GM23338 (cell line): Measurements from ENCODE around the gene TNFRSF12A. TPM values are rescaled to one million over a fixed set of nuclear protein-coding genes. Genes with fewer than 3 reads are reported as not detected.

Source experiments
- ATAC-seq: fragments of 200-7000 bp; cut with Tn5 transposase; 3 replicates; pipeline ENCODE4 v1.9.1; 2020
- DNase-seq: peaks from one replicate; pipeline ENCODE4 v3.0.0-alpha.2; 2015; ENCODE audit warnings: low spot score
- H2AFZ ChIP-seq: fragments of 200-600 bp; sonication (generic); 2 replicates; pipeline ENCODE4 v1.8.0; 2016; ENCODE audit warnings: antibody characterized with exemption, mild to moderate bottlenecking, moderate library complexity
- H3F3A ChIP-seq: fragments of 200-600 bp; sonication (generic); replicated peaks from 2 replicates; pipeline ENCODE4 v1.8.0; 2017; ENCODE audit warnings: antibody characterized with exemption, mixed run types, low read depth
- H3K27ac ChIP-seq: fragments of 200-600 bp; sonication (generic); 2 replicates; pipeline ENCODE4 v1.6.1; 2016; ENCODE audit warnings: low read depth
- H3K27me3 ChIP-seq: fragments of 200-600 bp; sonication (generic); 2 replicates; pipeline ENCODE4 v1.8.0; 2016; ENCODE audit warnings: mild to moderate bottlenecking, mixed run types, moderate library complexity; ENCODE audit not compliant: insufficient read depth
- H3K36me3 ChIP-seq: fragments of 200-600 bp; sonication (generic); 2 replicates; pipeline ENCODE4 v1.8.0; 2016; ENCODE audit warnings: mild to moderate bottlenecking; ENCODE audit not compliant: insufficient read depth
- H3K4me1 ChIP-seq: fragments of 200-600 bp; sonication (generic); 2 replicates; pipeline ENCODE4 v1.8.0; 2016; ENCODE audit warnings: mild to moderate bottlenecking, moderate library complexity; ENCODE audit not compliant: insufficient read depth
- H3K4me2 ChIP-seq: fragments of 200-600 bp; sonication (generic); 2 replicates; pipeline ENCODE4 v1.7.1; 2017; ENCODE audit warnings: mixed run types
- H3K4me3 ChIP-seq: fragments of 200-600 bp; sonication (generic); 2 replicates; pipeline ENCODE4 v1.6.1; 2016; ENCODE audit warnings: mixed run types
- H3K79me2 ChIP-seq: fragments of 200-600 bp; sonication (generic); replicated peaks from 2 replicates; pipeline ENCODE4 v1.8.0; 2017; ENCODE audit warnings: mild to moderate bottlenecking; ENCODE audit not compliant: insufficient read depth
- H3K9me2 ChIP-seq: fragments of 200-600 bp; sonication (generic); 2 replicates; pipeline ENCODE4 v1.8.0; 2017; ENCODE audit not compliant: insufficient read depth
- H4K20me1 ChIP-seq: fragments of 200-600 bp; sonication (generic); replicated peaks from 2 replicates; pipeline ENCODE4 v1.8.0; 2017; ENCODE audit warnings: mild to moderate bottlenecking; ENCODE audit not compliant: insufficient read depth
- H3K27ac Mint-ChIP-seq: 2 replicates; pipeline ENCODE4 v1.8.0; 2020; ENCODE audit warnings: inconsistent platforms, mild to moderate bottlenecking, moderate library complexity, mixed read lengths
- H3K27me3 Mint-ChIP-seq: 3 replicates; pipeline ENCODE4 v1.8.0; 2022; ENCODE audit warnings: low read depth, mild to moderate bottlenecking, moderate library complexity, mixed read lengths, inconsistent platforms; ENCODE audit not compliant: insufficient read depth, poor library complexity
- H3K36me3 Mint-ChIP-seq: 3 replicates; pipeline ENCODE4 v1.8.0; 2021; ENCODE audit warnings: low read depth, mild to moderate bottlenecking, inconsistent platforms, moderate library complexity, mixed read lengths
- H3K4me1 Mint-ChIP-seq: 3 replicates; pipeline ENCODE4 v1.8.0; 2020; ENCODE audit warnings: mild to moderate bottlenecking, inconsistent platforms, mixed read lengths
- H3K4me3 Mint-ChIP-seq: 3 replicates; pipeline ENCODE4 v1.8.0; 2021; ENCODE audit warnings: moderate library complexity, mild to moderate bottlenecking, inconsistent platforms, mixed read lengths
- H3K9me3 Mint-ChIP-seq: 3 replicates; pipeline ENCODE4 v1.8.0; 2020; ENCODE audit warnings: moderate library complexity, mild to moderate bottlenecking, inconsistent platforms, mixed read lengths
- CREB1 ChIP-seq: fragments of 250-450 bp; sonication (Bioruptor Pico); IDR thresholded peaks from 2 replicates; pipeline ENCODE4 v1.5.0; 2020; ENCODE audit warnings: low read depth, mild to moderate bottlenecking, moderate library complexity
- ETS1 ChIP-seq: IDR thresholded peaks from 2 replicates; pipeline ENCODE4 v1.6.1; 2016; ENCODE audit warnings: antibody characterized with exemption
- EZH2 ChIP-seq: fragments of 200-600 bp; sonication (generic); IDR thresholded peaks from one replicate; pipeline ENCODE4 v1.8.0; 2017; ENCODE audit warnings: antibody characterized with exemption, mild to moderate bottlenecking, low read depth; ENCODE audit not compliant: unreplicated experiment
- EZH2phosphoT487 ChIP-seq: fragments of 200-600 bp; sonication (generic); IDR thresholded peaks from one replicate; pipeline ENCODE4 v1.8.1; 2018; ENCODE audit warnings: antibody characterized with exemption; ENCODE audit not compliant: unreplicated experiment
- JUNB ChIP-seq: IDR thresholded peaks from one replicate; pipeline ENCODE4 v1.6.1; 2016; ENCODE audit warnings: antibody characterized with exemption; ENCODE audit not compliant: unreplicated experiment
- NANOG ChIP-seq: IDR thresholded peaks from 2 replicates; pipeline ENCODE4 v1.6.1; 2016; ENCODE audit warnings: antibody characterized with exemption, borderline replicate concordance
- POLR2AphosphoS5 ChIP-seq: IDR thresholded peaks from 2 replicates; pipeline ENCODE4 v1.6.1; 2016; ENCODE audit warnings: antibody characterized with exemption, low read depth
- REST ChIP-seq: IDR thresholded peaks from one replicate; pipeline ENCODE4 v1.6.1; 2018; ENCODE audit warnings: antibody characterized with exemption; ENCODE audit not compliant: unreplicated experiment
- STAT1 ChIP-seq: IDR thresholded peaks from one replicate; pipeline ENCODE4 v1.6.1; 2016; ENCODE audit warnings: antibody characterized with exemption; ENCODE audit not compliant: unreplicated experiment
- ZNF114 ChIP-seq: fragments of 250-450 bp; sonication (Bioruptor Pico); IDR thresholded peaks from 2 replicates; pipeline ENCODE4 v1.5.0; 2020; ENCODE audit warnings: mild to moderate bottlenecking, moderate library complexity
- ZNF331 ChIP-seq: fragments of 250-450 bp; sonication (Bioruptor Pico); IDR thresholded peaks from 2 replicates; pipeline ENCODE4 v1.5.0; 2020; ENCODE audit warnings: low read depth, mild to moderate bottlenecking, moderate library complexity
- polyA plus RNA-seq: library from polyadenylated mRNA; unstranded; fragments of >200 nt; fragmentation: Nextera tagmentation; extraction: Ambion mirVana; gene quantifications from 2 replicates; pipeline ENCODE4 v1.2.1, GENCODE V29; 2016
- total RNA-seq: library from RNA; depleted of rRNA; stranded (reverse); fragments of >200 nt; shearing (Covaris generic); gene quantifications from 2 replicates; pipeline ENCODE4 v1.2.3, GENCODE V29; 2014
- TF ChIP-seq, protein P1 (sequence below): fragments of 250-450 bp; sonication (Bioruptor Pico); IDR thresholded peaks from 2 replicates; pipeline ENCODE4 v1.5.0; 2020; ENCODE audit warnings: mild to moderate bottlenecking, moderate library complexity
- TF ChIP-seq, protein P2 (sequence below), 2 experiments: fragments of 200-600 bp in 1 of 2; sonication (generic) in 1 of 2; conservative IDR thresholded peaks; 2 replicates each; pipeline versions ENCODE4 v1.5.1 to v1.6.1; 2016 to 2017; ENCODE audit warnings: antibody characterized with exemption in 2 of 2, low read depth in 2 of 2, mild to moderate bottlenecking in 2 of 2, moderate library complexity in 1 of 2

Gene TNFRSF12A
- total and polyA plus RNA-seq, 2 experiments from 2014 or later, result 78.0 to 152 TPM

- Histone ChIP-seq H3K4me1 (peaks cover 20% of the 10 kb centered on the region), H3K4me2 (no peak overlapping the region), H4K20me1 (no peaks in the 10 kb centered on the region), H3K79me2 (no peaks in the 10 kb centered on the region), H3F3A (no peaks in the 10 kb centered on the region; the same call in 1 of the 2 replicates), H2AFZ (no peak overlapping the region), H3K27ac (no peak overlapping the region), H3K27me3 (no peaks in the 10 kb centered on the region), H3K9me2 (no peaks in the 10 kb centered on the region), H3K36me3 (no peaks in the 10 kb centered on the region), H3K4me3 (no peak overlapping the region)
- H3K4me3 Mint-ChIP-seq, result no peak overlapping the region
- H3K27ac Mint-ChIP-seq, result no peak overlapping the region
- TF ChIP-seq ZNF331 (CRISPR knock-in tag), result no peak
- no peak for TF ChIP-seq ZNF114 (CRISPR knock-in tag)
- TF ChIP-seq EZH2, result no peak
- no peak for TF ChIP-seq EZH2phosphoT487
- TF ChIP-seq, protein P1, sequence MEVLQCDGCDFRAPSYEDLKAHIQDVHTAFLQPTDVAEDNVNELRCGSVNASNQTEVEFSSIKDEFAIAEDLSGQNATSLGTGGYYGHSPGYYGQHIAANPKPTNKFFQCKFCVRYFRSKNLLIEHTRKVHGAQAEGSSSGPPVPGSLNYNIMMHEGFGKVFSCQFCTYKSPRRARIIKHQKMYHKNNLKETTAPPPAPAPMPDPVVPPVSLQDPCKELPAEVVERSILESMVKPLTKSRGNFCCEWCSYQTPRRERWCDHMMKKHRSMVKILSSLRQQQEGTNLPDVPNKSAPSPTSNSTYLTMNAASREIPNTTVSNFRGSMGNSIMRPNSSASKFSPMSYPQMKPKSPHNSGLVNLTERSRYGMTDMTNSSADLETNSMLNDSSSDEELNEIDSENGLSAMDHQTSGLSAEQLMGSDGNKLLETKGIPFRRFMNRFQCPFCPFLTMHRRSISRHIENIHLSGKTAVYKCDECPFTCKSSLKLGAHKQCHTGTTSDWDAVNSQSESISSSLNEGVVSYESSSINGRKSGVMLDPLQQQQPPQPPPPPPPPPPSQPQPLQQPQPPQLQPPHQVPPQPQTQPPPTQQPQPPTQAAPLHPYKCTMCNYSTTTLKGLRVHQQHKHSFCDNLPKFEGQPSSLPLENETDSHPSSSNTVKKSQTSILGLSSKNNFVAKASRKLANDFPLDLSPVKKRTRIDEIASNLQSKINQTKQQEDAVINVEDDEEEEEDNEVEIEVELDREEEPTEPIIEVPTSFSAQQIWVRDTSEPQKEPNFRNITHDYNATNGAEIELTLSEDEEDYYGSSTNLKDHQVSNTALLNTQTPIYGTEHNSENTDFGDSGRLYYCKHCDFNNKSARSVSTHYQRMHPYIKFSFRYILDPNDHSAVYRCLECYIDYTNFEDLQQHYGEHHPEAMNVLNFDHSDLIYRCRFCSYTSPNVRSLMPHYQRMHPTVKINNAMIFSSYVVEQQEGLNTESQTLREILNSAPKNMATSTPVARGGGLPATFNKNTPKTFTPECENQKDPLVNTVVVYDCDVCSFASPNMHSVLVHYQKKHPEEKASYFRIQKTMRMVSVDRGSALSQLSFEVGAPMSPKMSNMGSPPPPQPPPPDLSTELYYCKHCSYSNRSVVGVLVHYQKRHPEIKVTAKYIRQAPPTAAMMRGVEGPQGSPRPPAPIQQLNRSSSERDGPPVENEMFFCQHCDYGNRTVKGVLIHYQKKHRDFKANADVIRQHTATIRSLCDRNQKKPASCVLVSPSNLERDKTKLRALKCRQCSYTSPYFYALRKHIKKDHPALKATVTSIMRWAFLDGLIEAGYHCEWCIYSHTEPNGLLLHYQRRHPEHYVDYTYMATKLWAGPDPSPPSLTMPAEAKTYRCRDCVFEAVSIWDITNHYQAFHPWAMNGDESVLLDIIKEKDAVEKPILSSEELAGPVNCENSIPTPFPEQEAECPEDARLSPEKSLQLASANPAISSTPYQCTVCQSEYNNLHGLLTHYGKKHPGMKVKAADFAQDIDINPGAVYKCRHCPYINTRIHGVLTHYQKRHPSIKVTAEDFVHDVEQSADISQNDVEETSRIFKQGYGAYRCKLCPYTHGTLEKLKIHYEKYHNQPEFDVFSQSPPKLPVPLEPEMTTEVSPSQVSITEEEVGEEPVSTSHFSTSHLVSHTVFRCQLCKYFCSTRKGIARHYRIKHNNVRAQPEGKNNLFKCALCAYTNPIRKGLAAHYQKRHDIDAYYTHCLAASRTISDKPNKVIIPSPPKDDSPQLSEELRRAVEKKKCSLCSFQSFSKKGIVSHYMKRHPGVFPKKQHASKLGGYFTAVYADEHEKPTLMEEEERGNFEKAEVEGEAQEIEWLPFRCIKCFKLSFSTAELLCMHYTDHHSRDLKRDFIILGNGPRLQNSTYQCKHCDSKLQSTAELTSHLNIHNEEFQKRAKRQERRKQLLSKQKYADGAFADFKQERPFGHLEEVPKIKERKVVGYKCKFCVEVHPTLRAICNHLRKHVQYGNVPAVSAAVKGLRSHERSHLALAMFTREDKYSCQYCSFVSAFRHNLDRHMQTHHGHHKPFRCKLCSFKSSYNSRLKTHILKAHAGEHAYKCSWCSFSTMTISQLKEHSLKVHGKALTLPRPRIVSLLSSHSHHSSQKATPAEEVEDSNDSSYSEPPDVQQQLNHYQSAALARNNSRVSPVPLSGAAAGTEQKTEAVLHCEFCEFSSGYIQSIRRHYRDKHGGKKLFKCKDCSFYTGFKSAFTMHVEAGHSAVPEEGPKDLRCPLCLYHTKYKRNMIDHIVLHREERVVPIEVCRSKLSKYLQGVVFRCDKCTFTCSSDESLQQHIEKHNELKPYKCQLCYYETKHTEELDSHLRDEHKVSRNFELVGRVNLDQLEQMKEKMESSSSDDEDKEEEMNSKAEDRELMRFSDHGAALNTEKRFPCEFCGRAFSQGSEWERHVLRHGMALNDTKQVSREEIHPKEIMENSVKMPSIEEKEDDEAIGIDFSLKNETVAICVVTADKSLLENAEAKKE (CRISPR knock-in tag), result no peak
- no peak for TF ChIP-seq ETS1
- no peak for TF ChIP-seq REST
- TF ChIP-seq POLR2AphosphoS5, result no peak
- TF ChIP-seq, protein P2, sequence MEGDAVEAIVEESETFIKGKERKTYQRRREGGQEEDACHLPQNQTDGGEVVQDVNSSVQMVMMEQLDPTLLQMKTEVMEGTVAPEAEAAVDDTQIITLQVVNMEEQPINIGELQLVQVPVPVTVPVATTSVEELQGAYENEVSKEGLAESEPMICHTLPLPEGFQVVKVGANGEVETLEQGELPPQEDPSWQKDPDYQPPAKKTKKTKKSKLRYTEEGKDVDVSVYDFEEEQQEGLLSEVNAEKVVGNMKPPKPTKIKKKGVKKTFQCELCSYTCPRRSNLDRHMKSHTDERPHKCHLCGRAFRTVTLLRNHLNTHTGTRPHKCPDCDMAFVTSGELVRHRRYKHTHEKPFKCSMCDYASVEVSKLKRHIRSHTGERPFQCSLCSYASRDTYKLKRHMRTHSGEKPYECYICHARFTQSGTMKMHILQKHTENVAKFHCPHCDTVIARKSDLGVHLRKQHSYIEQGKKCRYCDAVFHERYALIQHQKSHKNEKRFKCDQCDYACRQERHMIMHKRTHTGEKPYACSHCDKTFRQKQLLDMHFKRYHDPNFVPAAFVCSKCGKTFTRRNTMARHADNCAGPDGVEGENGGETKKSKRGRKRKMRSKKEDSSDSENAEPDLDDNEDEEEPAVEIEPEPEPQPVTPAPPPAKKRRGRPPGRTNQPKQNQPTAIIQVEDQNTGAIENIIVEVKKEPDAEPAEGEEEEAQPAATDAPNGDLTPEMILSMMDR (conservative IDR thresholded peaks at IDR 0.05; ENCODE audit: low read depth in 2 of 2), result no peak
- no peak for TF ChIP-seq STAT1
- no peak for TF ChIP-seq JUNB
- no peak for TF ChIP-seq NANOG
- TF ChIP-seq CREB1, result no peak
- ATAC-seq (no peak), DNase-seq (no peak)
- peaks cover 29% of the 10 kb centered on the region for H3K4me1 Mint-ChIP-seq
- H3K9me3 Mint-ChIP-seq, result no peaks in the 10 kb centered on the region
- no peaks in the 10 kb centered on the region for H3K36me3 Mint-ChIP-seq
- H3K27me3 Mint-ChIP-seq, result peaks cover 7% of the 10 kb centered on the region
Observed at GRCh38 chr16:2988590-2989099, 31.5 kb upstream of the TNFRSF12A start.
